ENCODE measurements around the gene PKP2. TPM values are rescaled to one million over a fixed set of nuclear protein-coding genes. Genes with fewer than 3 reads are reported as not detected.

Gene PKP2
- total and polyA plus RNA-seq, 2 of the 8 experiments (the other 6 are each of a cell fraction or from before 2014, with no cell fraction given), result 9.6 to 44.8 TPM

DNA sequence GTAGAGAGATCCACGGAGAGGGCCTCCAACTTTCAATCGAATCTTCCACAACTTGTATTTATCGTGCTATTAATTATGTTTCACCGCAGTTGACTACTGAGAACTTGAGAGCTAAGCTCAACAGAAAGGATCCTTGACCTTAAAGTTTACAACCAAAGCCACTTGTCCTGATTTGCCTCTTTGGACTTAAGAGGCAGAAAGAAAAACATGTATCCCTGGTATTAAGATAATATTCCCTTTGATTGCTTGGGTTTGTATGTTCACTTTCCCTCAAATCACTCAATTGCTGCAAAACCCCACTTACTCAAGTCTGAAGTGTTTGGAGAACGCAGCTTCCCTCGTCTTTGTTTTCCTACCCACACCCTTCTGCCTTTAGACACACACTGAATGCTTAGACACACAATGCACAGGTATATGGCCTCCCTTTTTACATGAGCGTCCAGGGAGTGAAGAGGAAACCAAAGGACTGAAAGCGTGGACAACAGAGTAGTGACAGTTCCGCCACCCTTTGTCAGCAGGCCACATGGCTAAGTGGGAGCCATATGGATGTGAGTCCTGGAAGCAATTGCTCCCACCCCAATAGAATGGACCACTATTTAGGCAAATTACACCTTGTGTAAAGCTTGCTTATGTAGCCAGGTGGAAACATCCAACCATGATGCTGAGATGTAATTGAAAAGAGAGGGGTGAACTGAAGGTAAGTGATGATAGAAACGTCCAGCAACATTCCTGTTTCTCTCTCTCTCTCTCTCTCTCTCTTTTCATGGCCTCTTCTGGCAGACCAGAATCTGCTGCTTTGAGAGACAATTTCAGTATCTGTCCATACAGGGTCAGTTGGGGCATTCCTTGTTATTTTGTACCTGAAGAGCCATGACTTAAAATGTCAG is 1.4 kb upstream of the PKP2 start:
- no peak overlapping the region for H2BK5ac ChIP-seq (ENCODE audit: low read depth, low read length)
- 86% methylated on average over 10 of the region's 10 CpGs; no CpG with 5 or more reads in 1 of the 2 experiments for WGBS, 2 experiments (ENCODE audit: extremely low coverage in 1 of 2, insufficient coverage in 1 of 2, insufficient read length in 1 of 2, insufficient replicate concordance in 2 of 2, low coverage in 1 of 2, low lambda C conversion rate in 2 of 2, missing lambda C conversion rate in 1 of 2)
- no peak overlapping the region for H3K56ac ChIP-seq (replicated peaks; ENCODE audit: insufficient read length, low read depth, low read length)
- peaks cover 14% of the 10 kb centered on the region for H3K23me2 ChIP-seq (ENCODE audit: low read depth, low read length)
- no peak overlapping the region for H3K4ac ChIP-seq (replicated peaks; ENCODE audit: insufficient read length, low read depth, low read length)
- no peak overlapping the region for H3K18ac ChIP-seq (ENCODE audit: extremely low read depth, low read length)
- no peak overlapping the region for H3K23ac ChIP-seq (ENCODE audit: insufficient read length)
- peaks cover 0 to 23% of the 10 kb centered on the region in 2 experiments; a peak in 2 of 4 replicates for H3K79me2 ChIP-seq (ENCODE audit: control insufficient read depth in 1 of 2, insufficient read depth in 2 of 2, low read length in 2 of 2)
- FAIRE-seq, result no peak
- no peak overlapping the region for H4K5ac ChIP-seq (ENCODE audit: insufficient read length, low read depth, low read length)
- POLR2A ChIA-PET (ENCODE audit: partially characterized antibody), result interaction anchor here (0.7 to 3.1 kb wide), 3 partner anchors 11 to 142 kb away, joined by 3 to 15 read pairs (median 9); partner anchors contain the start of gene YARS2
- H3K9ac ChIP-seq (replicated peaks in 1 of 4; ENCODE audit: extremely low read depth in 1 of 4, low read depth in 3 of 4, low read length in 3 of 4), result peak overlapping the region in 1 of 4 experiments; percentile 16; a peak in 1 of 7 replicates
- no peaks in the 10 kb centered on the region for H4K20me1 ChIP-seq (replicated peaks in 1 of 2; ENCODE audit: control insufficient read depth in 1 of 2, insufficient read depth in 2 of 2, low read length in 2 of 2)
- H2BK120ac ChIP-seq (replicated peaks; ENCODE audit: low read depth, low read length), result no peak overlapping the region
- H2AK5ac ChIP-seq (ENCODE audit: low read depth, low read length), result peak overlapping the region; percentile 99
- H3K36me3 ChIP-seq (ENCODE audit: control insufficient read depth in 2 of 4, insufficient read depth in 4 of 4, low read length in 3 of 4), result no peaks in the 10 kb centered on the region
- no peak for DNase-seq (ENCODE audit: low read depth in 1 of 2, low spot score in 2 of 2)
- peak overlapping the region; percentile 15 for H4K91ac ChIP-seq (replicated peaks; ENCODE audit: insufficient read length, low read length)
- peak overlapping the region; percentile 73 to 83 (median 78); a peak in 5 of 8 replicates for H3K4me3 ChIP-seq (ENCODE audit: extremely low read depth in 1 of 4, insufficient read depth in 2 of 4, low read depth in 3 of 4, low read length in 4 of 4)
- H3K27me3 ChIP-seq (replicated peaks in 1 of 4; ENCODE audit: control insufficient read depth in 3 of 4, extremely low read depth in 1 of 4, insufficient read depth in 3 of 4, low read length in 3 of 4), result no peaks in the 10 kb centered on the region
- H2BK12ac ChIP-seq (ENCODE audit: low read depth, low read length), result peak overlapping the region; percentile 41; the same call in 1 of the 2 replicates
- H2BK15ac ChIP-seq (ENCODE audit: low read length), result peak overlapping the region; percentile 9; the same call in 1 of the 2 replicates
- no peaks in the 10 kb centered on the region for H3K79me1 ChIP-seq (ENCODE audit: low read depth, low read length)
- H3K9me3 ChIP-seq (ENCODE audit: insufficient read depth in 2 of 2, low read depth in 1 of 2, low read length in 1 of 2), result no peaks in the 10 kb centered on the region
- no peak overlapping the region for H3K27ac ChIP-seq (ENCODE audit: low read depth, low read length)
- peak overlapping the region; percentile 65 to 76 for H3K4me2 ChIP-seq (ENCODE audit: insufficient read depth in 1 of 2, low read depth in 2 of 2, low read length in 2 of 2)
- no peak overlapping the region for H2AFZ ChIP-seq (ENCODE audit: low read length)
- H2BK20ac ChIP-seq (ENCODE audit: low read length), result no peak overlapping the region
- no peak overlapping the region for H3K14ac ChIP-seq (ENCODE audit: insufficient read length)
- no peak overlapping the region for H4K8ac ChIP-seq (ENCODE audit: extremely low read depth, insufficient read depth, low read length)
- peaks cover 5 to 14% (median 8%) of the 10 kb centered on the region in 4 experiments; a peak in 5 of 7 replicates for H3K4me1 ChIP-seq (replicated peaks in 1 of 4; ENCODE audit: control insufficient read depth in 3 of 4, insufficient read depth in 4 of 4, low read length in 3 of 4)
- CTCF ChIA-PET (ENCODE audit: partially characterized antibody), result interaction anchor here (1.3 to 1.8 kb wide), 3 partner anchors 11 to 55 kb away, joined by 4 read pairs; no protein-coding TSS in a partner anchor
- no peak for TF ChIP-seq KDM5A (IDR thresholded peaks at IDR 0.05; ENCODE audit: low read length)
- TF ChIP-seq, protein P1, sequence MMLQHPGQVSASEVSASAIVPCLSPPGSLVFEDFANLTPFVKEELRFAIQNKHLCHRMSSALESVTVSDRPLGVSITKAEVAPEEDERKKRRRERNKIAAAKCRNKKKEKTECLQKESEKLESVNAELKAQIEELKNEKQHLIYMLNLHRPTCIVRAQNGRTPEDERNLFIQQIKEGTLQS (IDR thresholded peaks at IDR 0.05; ENCODE audit: insufficient read depth, low read depth, low read length), result no peak
- no peak for TF ChIP-seq POLR2AphosphoS5 (IDR thresholded peaks at IDR 0.05; ENCODE audit: low read depth, low read length)
- TF ChIP-seq, protein P2, sequence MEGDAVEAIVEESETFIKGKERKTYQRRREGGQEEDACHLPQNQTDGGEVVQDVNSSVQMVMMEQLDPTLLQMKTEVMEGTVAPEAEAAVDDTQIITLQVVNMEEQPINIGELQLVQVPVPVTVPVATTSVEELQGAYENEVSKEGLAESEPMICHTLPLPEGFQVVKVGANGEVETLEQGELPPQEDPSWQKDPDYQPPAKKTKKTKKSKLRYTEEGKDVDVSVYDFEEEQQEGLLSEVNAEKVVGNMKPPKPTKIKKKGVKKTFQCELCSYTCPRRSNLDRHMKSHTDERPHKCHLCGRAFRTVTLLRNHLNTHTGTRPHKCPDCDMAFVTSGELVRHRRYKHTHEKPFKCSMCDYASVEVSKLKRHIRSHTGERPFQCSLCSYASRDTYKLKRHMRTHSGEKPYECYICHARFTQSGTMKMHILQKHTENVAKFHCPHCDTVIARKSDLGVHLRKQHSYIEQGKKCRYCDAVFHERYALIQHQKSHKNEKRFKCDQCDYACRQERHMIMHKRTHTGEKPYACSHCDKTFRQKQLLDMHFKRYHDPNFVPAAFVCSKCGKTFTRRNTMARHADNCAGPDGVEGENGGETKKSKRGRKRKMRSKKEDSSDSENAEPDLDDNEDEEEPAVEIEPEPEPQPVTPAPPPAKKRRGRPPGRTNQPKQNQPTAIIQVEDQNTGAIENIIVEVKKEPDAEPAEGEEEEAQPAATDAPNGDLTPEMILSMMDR (IDR thresholded peaks at IDR 0.05; ENCODE audit: control extremely low read depth in 1 of 3, insufficient read depth in 1 of 3, low read depth in 1 of 3, low read length in 3 of 3), result no peak
- no peak for TF ChIP-seq NANOG (IDR thresholded peaks at IDR 0.05; ENCODE audit: insufficient read depth, low read depth, low read length, poor library complexity, severe bottlenecking)
- TF ChIP-seq CBX5 (IDR thresholded peaks at IDR 0.05; ENCODE audit: low read depth, low read length), result no peak
- no peak for TF ChIP-seq KDM1A (IDR thresholded peaks at IDR 0.05; ENCODE audit: borderline replicate concordance, low read length)
